ENCODE measurements around the gene IL17RE.
"Not testable (repeated sequence)": the region's sequence is repeated elsewhere in the genome, so short reads cannot be mapped to it uniquely, and the experiment has no call there.

Gene IL17RE

DNA sequence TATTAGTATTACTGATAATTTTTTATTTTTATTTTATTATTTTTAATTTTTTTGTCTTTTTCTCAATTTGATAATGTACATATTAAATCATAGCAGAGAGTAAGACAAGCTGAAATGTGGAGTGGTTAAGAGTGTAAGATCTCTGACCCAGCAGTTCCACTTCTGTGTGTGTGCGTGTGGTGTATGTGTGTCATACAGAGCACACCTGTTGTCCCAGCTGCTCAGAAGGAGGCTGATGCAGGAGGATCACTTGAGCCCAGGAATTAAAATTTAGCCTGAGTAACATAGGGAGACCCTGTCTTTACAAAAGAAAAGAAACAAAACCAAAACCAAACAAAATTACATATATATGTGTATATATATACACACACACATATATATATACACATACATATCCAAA is 21.2 kb upstream of the IL17RE start:
- no peak for DNase-seq

DNA sequence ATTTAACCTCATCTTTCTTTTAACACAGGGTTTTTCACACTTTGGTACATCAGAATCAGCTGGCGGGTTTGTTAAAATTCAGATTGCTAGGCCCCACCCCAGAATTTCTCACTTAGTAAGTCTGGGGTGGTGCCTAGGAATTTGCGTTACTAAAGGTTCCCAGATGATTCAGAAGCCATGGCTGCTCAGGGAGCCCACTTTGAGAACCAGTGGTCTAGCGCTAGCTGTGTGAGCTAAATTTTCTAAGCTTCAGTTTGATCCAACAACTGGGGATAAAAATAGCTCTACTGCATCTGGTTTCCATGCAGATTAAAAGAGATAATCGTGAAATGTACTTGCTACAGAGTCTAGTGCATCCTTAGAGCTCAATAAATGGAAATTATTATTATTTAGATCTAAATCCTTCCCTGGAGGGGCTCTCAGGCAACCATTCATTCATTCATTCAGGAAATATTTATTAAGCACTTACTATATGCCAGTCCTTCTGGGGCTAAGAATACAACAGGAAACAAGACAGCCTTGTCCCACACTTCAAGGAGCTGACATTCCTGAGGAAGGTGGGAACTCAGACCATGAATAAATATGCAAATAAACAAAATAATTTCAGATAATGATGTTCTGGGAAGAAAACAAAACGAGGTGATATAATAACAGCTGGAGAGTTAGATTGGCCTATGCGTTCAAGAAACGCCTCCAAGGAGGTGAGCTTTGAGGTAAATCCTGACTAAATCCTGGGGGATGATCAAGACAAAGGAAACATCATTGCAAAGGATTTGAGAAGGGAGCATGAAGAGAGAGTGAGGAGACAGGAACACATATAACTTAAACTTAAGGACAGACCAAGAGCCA is 18.7 kb upstream of the IL17RE start:
- DNase-seq: no peak

- DNase-seq: no peak
These were observed 18.0 kb upstream of the IL17RE start for GRCh38 chr3:9884555-9885165.

DNA sequence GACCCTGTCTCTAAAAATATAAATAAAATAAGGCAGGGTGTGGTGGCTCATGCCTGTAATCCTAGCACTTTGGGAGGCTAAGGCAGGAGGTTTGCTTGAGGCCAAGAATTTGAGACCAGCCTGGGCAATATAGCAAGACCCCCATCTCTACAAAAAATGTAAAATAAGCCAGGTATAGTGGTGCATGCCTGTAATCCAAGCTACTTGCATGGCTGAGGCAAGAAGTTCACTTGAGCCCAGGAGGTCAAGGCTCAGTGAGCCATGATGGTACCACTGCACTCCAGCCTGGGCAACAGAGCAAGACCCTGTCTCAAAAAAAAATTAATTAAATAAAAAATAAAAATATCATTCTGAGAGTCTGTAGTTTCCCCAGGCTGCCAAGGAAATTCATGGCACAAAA is 16.3 kb upstream of the IL17RE start:
- DNase-seq: no peak

GRCh38 chr3:9887480-9887879 is 15.2 kb upstream of the IL17RE start:
- DNase-seq: no peak

DNA sequence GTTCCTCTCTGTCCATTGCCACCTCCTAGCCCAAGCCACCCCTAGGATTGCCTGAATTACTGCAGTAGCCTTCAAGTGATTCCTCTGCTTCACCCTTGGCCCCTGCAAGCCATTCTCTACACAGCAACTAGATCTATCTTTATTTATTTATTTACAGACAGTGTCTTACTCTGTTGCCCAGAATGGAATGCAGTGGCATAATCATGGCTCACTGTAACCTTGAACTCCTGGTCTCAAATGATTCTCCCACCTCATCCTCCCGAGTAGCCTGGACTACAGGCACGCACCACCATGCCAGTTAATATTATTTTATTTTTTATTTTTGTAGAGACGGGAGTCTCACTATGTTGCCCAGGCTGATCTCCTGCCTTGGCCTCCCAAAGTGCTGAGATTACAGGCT is 14.1 kb upstream of the IL17RE start:
- no peak for DNase-seq

GRCh38 chr3:9889405-9889804 is 13.2 kb upstream of the IL17RE start:
- no peak for DNase-seq

DNA sequence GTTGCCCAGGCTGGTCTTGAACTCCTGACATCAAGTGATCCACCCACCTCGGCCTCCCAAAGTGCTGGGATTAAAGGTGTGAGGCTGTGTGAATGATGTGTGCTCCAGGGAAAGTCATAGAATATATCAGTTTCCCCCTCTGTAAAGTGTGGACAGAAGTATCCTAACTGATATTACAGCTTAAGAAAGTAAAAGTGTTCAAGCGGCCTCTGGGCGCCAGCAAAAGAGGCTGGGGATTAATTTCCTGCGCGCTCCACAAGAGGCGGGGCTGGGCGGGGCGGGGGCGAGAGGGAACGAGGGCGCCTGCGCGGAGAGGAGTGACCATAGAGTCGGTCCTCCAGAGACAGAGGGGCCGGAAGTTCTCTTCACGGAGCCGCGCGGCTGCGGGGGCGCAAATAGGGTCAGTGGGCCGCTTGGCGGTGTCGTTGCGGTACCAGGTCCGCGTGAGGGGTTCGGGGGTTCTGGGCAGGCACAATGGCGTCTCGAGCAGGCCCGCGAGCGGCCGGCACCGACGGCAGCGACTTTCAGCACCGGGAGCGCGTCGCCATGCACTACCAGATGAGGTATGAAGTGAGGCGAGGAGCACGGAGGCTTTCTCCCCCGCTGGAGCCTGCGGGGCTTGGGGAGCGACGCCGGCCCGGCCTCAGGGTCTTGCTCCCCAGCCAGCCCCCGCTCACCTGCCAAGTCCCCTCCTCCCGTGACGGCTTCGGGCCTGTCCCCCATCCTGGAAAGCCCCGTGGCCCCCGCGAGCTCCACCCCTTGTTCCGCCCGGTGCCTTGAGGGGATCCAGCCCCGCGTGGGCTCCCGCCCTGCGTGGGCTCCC is 12.2 kb upstream of the IL17RE start, which contains the start of gene JAGN1:
Gene JAGN1 (plus strand): TSS at position 362 of the 823 bp plus-strand sequence. CDS start 113 bp downstream, at position 475.
- DNase-seq: peak; percentile 80 to 90 (median 86)

GRCh38 chr3:9891072-9891622 is 11.5 kb upstream of the IL17RE start:
- no peak for DNase-seq

DNA sequence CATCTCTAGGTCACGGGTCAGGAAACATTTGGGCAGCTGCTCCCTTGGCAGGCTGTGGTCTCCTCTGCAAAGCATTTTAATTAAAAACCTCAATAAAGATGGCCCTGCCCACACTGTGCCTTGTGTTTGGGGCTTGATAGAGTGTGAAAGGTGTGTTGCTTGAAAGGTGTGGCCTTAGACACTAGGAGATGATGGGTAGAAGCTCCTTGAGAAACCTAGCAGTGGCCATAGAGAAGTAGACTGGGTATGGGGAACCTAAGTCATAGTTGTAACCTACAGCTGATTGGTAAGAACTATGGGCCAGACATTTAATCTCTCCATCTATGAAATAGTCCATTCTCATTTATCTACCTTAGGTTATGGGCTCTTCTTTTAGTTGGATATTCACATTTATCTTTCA is 8.9 kb upstream of the IL17RE start:
- DNase-seq: no peak

GRCh38 chr3:9895715-9896114 is 6.9 kb upstream of the IL17RE start:
- not testable (repeated sequence) for DNase-seq

- DNase-seq: not testable (repeated sequence)
These were observed 5.8 kb upstream of the IL17RE start for GRCh38 chr3:9896755-9897407.

DNA sequence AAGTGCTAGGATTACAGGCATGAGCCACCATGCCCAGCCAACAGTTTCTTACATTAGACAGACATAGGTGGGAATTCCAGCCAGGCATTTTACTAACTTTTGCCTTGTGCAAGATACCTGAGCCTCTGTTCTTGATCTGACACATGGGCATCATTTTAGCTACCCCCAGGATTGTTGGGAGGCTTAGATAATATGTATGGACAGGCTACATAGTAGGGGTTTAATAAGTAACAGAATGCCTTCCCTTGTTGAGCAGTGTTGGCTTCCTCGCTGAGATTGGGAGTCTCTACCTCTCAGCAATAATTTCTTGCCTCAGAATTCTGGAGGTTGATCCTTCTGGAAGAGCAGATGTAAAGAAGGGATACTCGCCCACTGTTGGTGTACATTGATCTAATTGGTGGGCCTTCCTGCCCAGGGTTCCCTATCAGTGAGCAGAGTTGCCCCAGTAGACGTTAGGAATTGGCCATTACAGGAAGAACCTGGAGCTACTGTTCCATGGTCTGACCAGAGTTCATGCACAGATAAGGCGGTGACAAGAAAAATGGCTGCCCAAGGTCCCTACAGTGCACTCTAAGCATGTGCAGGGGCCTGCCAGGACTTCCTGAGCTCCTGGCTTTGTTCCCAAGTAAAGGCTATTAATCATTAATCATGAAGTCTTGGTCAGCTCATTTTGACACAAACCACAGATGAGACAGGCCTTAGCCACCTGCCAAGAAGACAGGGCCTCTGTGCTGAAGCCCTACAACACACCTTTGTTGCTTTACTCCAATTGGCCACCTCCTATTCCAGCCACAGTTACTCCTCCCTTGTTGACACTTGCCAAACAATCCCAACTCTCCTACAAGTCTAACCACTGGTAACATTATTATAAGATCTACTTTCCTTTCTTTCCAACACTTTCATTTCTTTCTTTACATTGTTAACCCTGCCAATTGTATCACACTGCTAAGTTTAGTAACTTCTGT is 5.0 kb upstream of the IL17RE start:
- no peak for DNase-seq

DNA sequence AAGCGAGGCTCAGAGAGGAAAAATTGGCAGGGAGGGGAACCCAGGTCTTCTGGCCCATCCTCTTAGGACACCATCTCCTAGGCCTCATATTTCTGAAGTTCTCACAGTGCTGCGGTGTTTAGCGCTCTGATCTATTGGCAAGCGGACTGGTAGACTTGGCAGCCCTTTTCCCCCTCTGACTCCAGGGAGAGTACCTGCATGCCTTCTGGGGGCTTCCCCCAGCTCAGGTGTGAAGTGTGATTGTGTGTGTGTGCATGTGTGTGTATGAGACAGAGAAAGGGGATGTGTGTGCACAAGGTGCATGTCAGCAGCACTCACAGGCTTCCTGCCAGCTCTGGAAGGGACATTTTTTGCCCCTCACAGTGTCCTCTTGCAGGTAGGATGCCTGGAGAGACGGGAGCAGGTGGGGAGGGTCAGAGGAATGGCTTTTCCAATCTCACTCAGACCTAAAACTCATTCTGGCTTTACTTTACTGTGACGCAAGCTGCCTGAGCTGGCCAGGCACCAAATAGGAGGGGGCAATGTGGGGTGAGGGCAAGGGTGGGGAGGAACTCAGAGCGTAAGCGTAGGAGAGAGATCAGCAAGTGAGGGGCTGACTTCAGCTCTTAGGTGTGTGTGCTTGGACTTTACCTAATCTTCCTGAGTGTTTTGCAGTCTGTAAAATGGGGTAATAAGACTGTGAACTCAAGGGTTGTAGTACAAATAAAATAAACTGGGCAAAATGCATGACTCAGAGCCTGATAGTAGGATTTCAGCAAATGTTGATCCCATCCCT is 4.0 kb upstream of the IL17RE start:
- no peak for DNase-seq

- no peak for DNase-seq
These were observed 3.3 kb upstream of the IL17RE start for GRCh38 chr3:9899289-9899791.

DNA sequence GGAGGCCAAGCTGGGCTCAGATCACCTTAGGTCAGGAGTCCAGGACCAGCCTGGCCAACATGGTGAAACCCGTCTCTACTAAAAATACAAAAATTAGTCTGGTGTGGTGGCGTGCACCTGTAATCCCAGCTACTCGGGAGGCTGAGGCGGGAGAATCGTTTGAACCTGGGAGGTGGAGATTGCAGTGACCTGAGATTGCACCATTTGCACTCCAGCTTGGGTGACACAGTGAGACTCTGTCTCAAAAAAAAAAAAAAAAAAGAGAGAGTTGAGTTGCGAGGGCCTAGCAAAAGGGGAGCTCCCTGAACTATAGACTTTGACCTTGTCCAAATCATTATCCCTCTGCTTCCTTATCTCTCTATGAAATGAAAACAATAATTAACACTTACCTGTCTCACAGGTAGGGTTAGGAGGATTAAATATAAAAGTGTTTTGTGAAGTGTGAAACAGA is 1.7 kb upstream of the IL17RE start:
- not testable (repeated sequence) for DNase-seq

- no peak for DNase-seq
These were observed 681 bp upstream of the IL17RE start for GRCh38 chr3:9901967-9902366.

DNA sequence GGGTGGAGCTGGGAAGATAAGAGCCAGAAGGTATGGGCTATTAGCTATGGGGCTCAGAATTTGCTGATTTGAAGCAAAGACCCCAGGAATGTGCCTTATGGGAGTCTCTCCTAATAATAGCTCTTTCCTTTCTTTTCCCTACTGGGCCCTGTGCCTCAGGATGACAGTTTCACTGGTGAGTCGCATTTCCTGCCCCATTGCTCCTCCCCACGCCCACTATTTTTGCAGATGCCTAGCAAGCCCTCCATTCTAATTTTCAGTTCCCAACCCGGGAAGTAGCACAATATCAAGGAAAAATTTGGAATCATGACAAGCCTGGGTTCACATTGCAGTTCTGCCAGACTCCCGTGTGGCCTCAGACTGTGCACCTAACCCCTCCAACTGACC is 583 bp downstream of the IL17RE start:
- DNase-seq: no peak

GRCh38 chr3:9903904-9904303 is 1.3 kb downstream of the IL17RE start:
- no peak for DNase-seq

- DNase-seq: no peak
These were observed 3.8 kb downstream of the IL17RE start for GRCh38 chr3:9906480-9906879.

Data from activated CD4-positive, CD25-positive, alpha-beta regulatory T cell (primary cell).